Mesendoderm (in vitro differentiated cells): ENCODE measurements around the gene DDB1.

ENCODE experiments used
- DNase-seq: peaks from one replicate; pipeline ENCODE4 v3.0.0; 2013
- H2AK5ac ChIP-seq: 2 replicates; pipeline ENCODE4 v1.6.1; 2013; ENCODE audit warnings: low read length, inconsistent platforms
- H2BK120ac ChIP-seq: 2 replicates; pipeline ENCODE4 v1.6.1; 2013; ENCODE audit warnings: low read depth, mild to moderate bottlenecking, low read length, moderate library complexity, mixed read lengths
- H2BK15ac ChIP-seq: replicated peaks from 2 replicates; pipeline ENCODE4 v1.6.1; 2013; ENCODE audit warnings: low read depth, mild to moderate bottlenecking, moderate library complexity
- H2BK5ac ChIP-seq: 2 replicates; pipeline ENCODE4 v1.6.1; 2013; ENCODE audit warnings: low read length, inconsistent platforms
- H3K18ac ChIP-seq: 2 replicates; pipeline ENCODE4 v1.6.1; 2013; ENCODE audit warnings: mild to moderate bottlenecking, low read length, mixed read lengths
- H3K23ac ChIP-seq: one replicate; pipeline ENCODE4 v1.6.1; 2013; ENCODE audit warnings: low read length
- H3K27ac ChIP-seq: 2 replicates; pipeline ENCODE4 v1.5.1; 2013; ENCODE audit warnings: low read depth, mild to moderate bottlenecking, inconsistent platforms, low read length, moderate library complexity
- H3K27me3 ChIP-seq: 2 replicates; pipeline ENCODE4 v1.6.1; 2013; ENCODE audit warnings: low read length, control low read depth, mild to moderate bottlenecking, inconsistent platforms; ENCODE audit not compliant: insufficient read depth, poor library complexity
- H3K36me3 ChIP-seq: 2 replicates; pipeline ENCODE4 v1.6.1; 2013; ENCODE audit warnings: low read length, inconsistent platforms; ENCODE audit not compliant: control insufficient read depth, insufficient read depth
- H3K4ac ChIP-seq: one replicate; pipeline ENCODE4 v1.6.1; 2013; ENCODE audit warnings: low read depth, mild to moderate bottlenecking, low read length, moderate library complexity
- H3K4me1 ChIP-seq: 2 replicates; pipeline ENCODE4 v1.6.1; 2013; ENCODE audit warnings: low read depth, low read length, inconsistent platforms; ENCODE audit not compliant: control insufficient read depth
- H3K4me2 ChIP-seq: 2 replicates; pipeline ENCODE4 v1.6.1; 2013; ENCODE audit warnings: low read length
- H3K4me3 ChIP-seq: 2 replicates; pipeline ENCODE4 v1.5.1; 2013; ENCODE audit warnings: mild to moderate bottlenecking, low read length
- H3K56ac ChIP-seq: one replicate; pipeline ENCODE4 v1.6.1; 2013; ENCODE audit warnings: low read length
- H3K79me1 ChIP-seq: 2 replicates; pipeline ENCODE4 v1.6.1; 2013; ENCODE audit warnings: low read length, inconsistent platforms
- H3K79me2 ChIP-seq: 2 replicates; pipeline ENCODE4 v1.6.1; 2013; ENCODE audit warnings: mild to moderate bottlenecking, low read length; ENCODE audit not compliant: control insufficient read depth, insufficient read depth
- H3K9ac ChIP-seq: 2 replicates; pipeline ENCODE4 v1.6.1; 2013; ENCODE audit warnings: low read length, inconsistent platforms
- H4K5ac ChIP-seq: one replicate; pipeline ENCODE4 v1.6.1; 2013; ENCODE audit warnings: low read length
- H4K8ac ChIP-seq: one replicate; pipeline ENCODE4 v1.6.1; 2013; ENCODE audit warnings: low read depth, mild to moderate bottlenecking, control low read depth, low read length, moderate library complexity
- WGBS: extraction: QIAGEN DNeasy Blood & Tissue Kit; methylation state at CpG from one replicate; pipeline ENCODE4 v1.1.7; 2013; ENCODE audit warnings: low lambda C conversion rate, missing lambda C conversion rate; ENCODE audit not compliant: insufficient coverage; ENCODE audit errors: extremely low coverage; 5-methylcytosine and 5-hydroxymethylcytosine counted together

The DDB1 gene

DNA sequence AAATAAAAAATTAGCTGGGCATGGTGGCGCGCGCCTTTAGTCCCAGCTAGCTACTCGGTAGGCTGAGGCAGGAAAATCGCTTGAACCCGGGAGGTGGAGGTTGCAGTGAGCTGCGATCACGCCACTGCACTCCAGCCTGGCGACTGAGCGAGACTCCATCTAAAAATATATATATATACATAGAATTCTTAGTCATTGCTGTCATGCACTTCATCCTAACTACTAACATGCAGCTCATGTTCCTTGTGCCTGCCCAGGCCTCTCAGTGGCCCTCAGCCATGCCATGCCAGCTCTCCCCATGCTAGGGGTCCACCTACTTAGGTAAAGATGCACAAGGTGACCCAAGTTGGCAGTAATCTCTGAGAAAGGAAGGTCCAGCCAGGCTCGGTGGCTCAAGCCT, 25.7 kb upstream of the DDB1 start:
- WGBS = no CpG with 5 or more reads among the region's 11 CpGs
- no peak overlapping the region for H4K8ac ChIP-seq
- H3K4ac ChIP-seq = no peak overlapping the region
- no peak overlapping the region for H3K4me2 ChIP-seq
- no peak overlapping the region for H2BK120ac ChIP-seq
- H3K4me3 ChIP-seq = no peak overlapping the region
- H3K79me2 ChIP-seq = peaks cover 15% of the 10 kb centered on the region
- no peak overlapping the region for H4K5ac ChIP-seq
- H2BK5ac ChIP-seq = no peak overlapping the region
- no peak overlapping the region for H3K27ac ChIP-seq
- H3K9ac ChIP-seq = no peak overlapping the region
- no peaks in the 10 kb centered on the region for H3K27me3 ChIP-seq
- DNase-seq = no peak
- no peaks in the 10 kb centered on the region for H3K4me1 ChIP-seq
- H3K36me3 ChIP-seq = no peaks in the 10 kb centered on the region
- no peak overlapping the region for H2AK5ac ChIP-seq
- H3K23ac ChIP-seq = no peak overlapping the region
- no peak overlapping the region for H3K56ac ChIP-seq
- no peak overlapping the region for H3K18ac ChIP-seq
- no peak overlapping the region for H2BK15ac ChIP-seq
- peaks cover 5% of the 10 kb centered on the region for H3K79me1 ChIP-seq

- Histone ChIP-seq H3K36me3 (no peaks in the 10 kb centered on the region), H2AK5ac (no peak overlapping the region), H2BK5ac (no peak overlapping the region), H3K9ac (no peak overlapping the region), H3K4me2 (no peak overlapping the region), H3K4ac (no peak overlapping the region), H3K23ac (no peak overlapping the region), H3K18ac (no peak overlapping the region), H3K27ac (no peak overlapping the region), H3K79me1 (peaks cover 5% of the 10 kb centered on the region), H3K56ac (no peak overlapping the region), H3K4me3 (no peak overlapping the region), H2BK120ac (no peak overlapping the region), H2BK15ac (no peak overlapping the region), H3K79me2 (peaks cover 9% of the 10 kb centered on the region), H4K8ac (no peak overlapping the region), H3K4me1 (no peaks in the 10 kb centered on the region), H3K27me3 (no peaks in the 10 kb centered on the region), H4K5ac (no peak overlapping the region)
- no peak for DNase-seq
- no CpG with 5 or more reads among the region's 6 CpGs for WGBS
Measured at GRCh38 chr11:61357894-61358239, 25.0 kb upstream of the DDB1 start.

- Histone ChIP-seq H2BK120ac (no peak overlapping the region), H3K9ac (no peak overlapping the region), H3K27me3 (no peaks in the 10 kb centered on the region), H3K4me2 (no peak overlapping the region), H2BK15ac (no peak overlapping the region), H2BK5ac (no peak overlapping the region), H4K8ac (no peak overlapping the region), H3K27ac (no peak overlapping the region), H3K36me3 (no peaks in the 10 kb centered on the region), H4K5ac (no peak overlapping the region), H3K23ac (no peak overlapping the region), H2AK5ac (no peak overlapping the region), H3K79me2 (peaks cover 5% of the 10 kb centered on the region), H3K4me1 (no peaks in the 10 kb centered on the region), H3K4ac (no peak overlapping the region), H3K79me1 (peaks cover 5% of the 10 kb centered on the region), H3K4me3 (no peak overlapping the region), H3K56ac (no peak overlapping the region), H3K18ac (no peak overlapping the region)
- no CpG with 5 or more reads among the region's 9 CpGs for WGBS
- no peak for DNase-seq
Measured at GRCh38 chr11:61357233-61357893, 24.5 kb upstream of the DDB1 start.

DNA sequence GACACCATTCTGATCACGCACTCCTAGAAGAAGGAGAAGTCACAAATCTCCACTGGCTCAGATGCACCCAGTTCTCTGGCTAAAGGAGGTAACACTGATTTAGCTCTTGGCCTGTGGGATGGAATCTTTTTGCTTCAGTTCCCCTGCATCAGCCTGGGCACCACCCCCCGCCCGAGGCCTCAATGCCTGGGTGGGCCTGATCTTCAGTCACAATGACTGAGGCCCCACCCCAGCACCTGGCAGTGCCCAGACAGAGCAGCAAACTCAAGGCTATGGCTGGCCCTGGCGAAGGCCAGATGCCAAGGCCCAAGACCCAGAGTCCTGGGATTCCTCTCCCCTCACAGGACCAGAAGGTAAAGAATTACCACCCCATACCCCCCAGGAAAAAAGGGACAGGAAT, 23.8 kb upstream of the DDB1 start:
- no CpG with 5 or more reads among the region's 4 CpGs for WGBS
- no peak for DNase-seq
- no peaks in the 10 kb centered on the region for H3K4me1 ChIP-seq
- no peak overlapping the region for H3K56ac ChIP-seq
- no peaks in the 10 kb centered on the region for H3K36me3 ChIP-seq
- no peak overlapping the region for H3K4ac ChIP-seq
- H2AK5ac ChIP-seq = no peak overlapping the region
- no peak overlapping the region for H3K18ac ChIP-seq
- no peak overlapping the region for H4K8ac ChIP-seq
- H3K4me3 ChIP-seq = no peak overlapping the region
- H2BK5ac ChIP-seq = no peak overlapping the region
- H3K9ac ChIP-seq = no peak overlapping the region
- no peak overlapping the region for H3K23ac ChIP-seq
- H4K5ac ChIP-seq = no peak overlapping the region
- no peak overlapping the region for H3K4me2 ChIP-seq
- H3K79me2 ChIP-seq = peaks cover 5% of the 10 kb centered on the region
- peaks cover 5% of the 10 kb centered on the region for H3K79me1 ChIP-seq
- no peak overlapping the region for H3K27ac ChIP-seq
- H3K27me3 ChIP-seq = no peaks in the 10 kb centered on the region
- no peak overlapping the region for H2BK15ac ChIP-seq
- H2BK120ac ChIP-seq = no peak overlapping the region

DNA sequence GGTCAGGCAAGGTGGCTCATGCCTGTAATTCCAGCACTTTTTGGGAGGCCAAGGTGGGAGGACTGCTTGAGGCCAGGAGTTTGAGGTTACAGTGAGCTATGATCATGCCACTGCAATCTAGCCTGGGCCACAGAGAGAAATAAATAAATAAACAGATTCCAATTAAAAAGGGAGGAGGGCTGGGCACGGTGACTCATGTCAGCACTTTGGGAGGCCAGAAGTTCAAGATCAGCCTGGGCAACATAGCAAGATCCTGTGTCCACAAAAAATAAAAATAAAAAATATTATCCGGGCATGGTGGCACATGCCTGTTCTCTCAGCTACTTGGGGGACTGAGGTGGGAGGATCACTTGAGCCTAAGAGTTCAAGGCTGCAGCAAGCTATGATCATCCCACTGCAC, 21.3 kb upstream of the DDB1 start:
- H4K5ac ChIP-seq = no peak overlapping the region
- no peak overlapping the region for H3K27ac ChIP-seq
- no peak overlapping the region for H4K8ac ChIP-seq
- no peak overlapping the region for H3K23ac ChIP-seq
- H3K18ac ChIP-seq = no peak overlapping the region
- no peak overlapping the region for H3K56ac ChIP-seq
- peaks cover 1% of the 10 kb centered on the region for H3K36me3 ChIP-seq
- H2BK120ac ChIP-seq = no peak overlapping the region
- no peak overlapping the region for H3K4ac ChIP-seq
- no peaks in the 10 kb centered on the region for H3K27me3 ChIP-seq
- no peak overlapping the region for H2AK5ac ChIP-seq
- no peak overlapping the region for H3K4me3 ChIP-seq
- H2BK15ac ChIP-seq = no peak overlapping the region
- no peak overlapping the region for H3K9ac ChIP-seq
- H3K79me1 ChIP-seq = no peaks in the 10 kb centered on the region
- DNase-seq = no peak
- H3K79me2 ChIP-seq = no peaks in the 10 kb centered on the region
- H3K4me1 ChIP-seq = no peaks in the 10 kb centered on the region
- WGBS = no CpG with 5 or more reads among the region's 2 CpGs
- no peak overlapping the region for H3K4me2 ChIP-seq
- H2BK5ac ChIP-seq = no peak overlapping the region
